Heart right ventricle (tissue), 16 donors: ENCODE data around the gene PHOSPHO1. TPM values are rescaled to one million over a fixed set of nuclear protein-coding genes. Genes with fewer than 3 reads are reported as not detected.
"Not testable (repeated sequence)": the region's sequence is repeated elsewhere in the genome, so short reads cannot be mapped to it uniquely, and the experiment has no call there.

Source experiments
- ATAC-seq, 8 donors: fragments of 200-7000 bp; cut with Tn5 transposase; one replicate each; pipeline ENCODE4 v1.9.1; 2020; ENCODE audit warnings: mild to moderate bottlenecking in 8 of 8, moderate library complexity in 8 of 8, moderate number of reproducible peaks in 1 of 8
- DNase-seq, 2 donors: peaks; one replicate each; pipeline ENCODE4 v3.0.0-alpha.2; 2020
- H3K27ac ChIP-seq, 10 donors: fragments of 200-600 bp; sonication (generic) in 2 of 10; one replicate each; pipeline versions ENCODE4 v1.5.0 to v1.8.0; 2020 to 2022; ENCODE audit warnings: mild to moderate bottlenecking in 3 of 10
- H3K27me3 ChIP-seq, 7 donors: fragments of 200-600 bp; one replicate each; pipeline ENCODE4 v1.8.0; 2021 to 2022; ENCODE audit warnings: mild to moderate bottlenecking in 2 of 7
- H3K36me3 ChIP-seq, 9 donors: fragments of 200-600 bp; sonication (generic) in 1 of 9; one replicate each; pipeline versions ENCODE4 v1.5.0 to v1.8.0; 2020 to 2022; ENCODE audit warnings: mild to moderate bottlenecking in 2 of 9
- H3K4me1 ChIP-seq, 9 donors: fragments of 200-600 bp; sonication (generic) in 1 of 9; one replicate each; pipeline versions ENCODE4 v1.5.0 to v1.8.0; 2020 to 2022; ENCODE audit warnings: mild to moderate bottlenecking in 4 of 9
- H3K4me3 ChIP-seq, 10 donors: fragments of 200-600 bp; sonication (generic) in 2 of 10; one replicate each; pipeline versions ENCODE4 v1.5.0 to v1.8.0; 2020 to 2022; ENCODE audit warnings: mild to moderate bottlenecking in 7 of 10, moderate library complexity in 2 of 10
- H3K9me3 ChIP-seq, 11 donors: fragments of 200-600 bp in 10 of 11; sonication (generic) in 2 of 11; one replicate each; pipeline versions ENCODE4 v1.5.0 to v1.8.0; 2013 to 2022; ENCODE audit warnings: mild to moderate bottlenecking in 2 of 11, control low read depth in 1 of 11, moderate library complexity in 1 of 11
- WGBS, 2 donors: extraction: QIAGEN DNeasy Blood & Tissue Kit; methylation state at CpG; one replicate each; pipeline ENCODE4 v1.1.7; 2013; ENCODE audit warnings: inconsistent platforms in 1 of 2; 5-methylcytosine and 5-hydroxymethylcytosine counted together
- intact Hi-C, 10 donors: fragments of 100-400 bp; cut with DNase I; formaldehyde crosslinking; loops; one replicate each; pipeline versions ENCODE4 v1.11.1 to v1.14.2; 2022
- polyA plus RNA-seq, 2 donors: library from polyadenylated mRNA; stranded (reverse); fragments of 200-250 nt; gene quantifications; one replicate each; pipeline ENCODE4 v1.2.3, GENCODE V29; 2013
- total RNA-seq, 10 donors: library from RNA; stranded (reverse); fragmentation: NEBNext Ultra II Directional in 3 of 10; extraction: Animal tissue kit (Norgen Biotek cat#: 25700) in 3 of 10; gene quantifications; one replicate each; pipeline versions ENCODE4 v1.2.1 to v1.2.4, GENCODE V29; 2021 to 2023
- TF ChIP-seq, protein P1 (sequence below), 9 donors: fragments of 200-600 bp; sonication (generic) in 2 of 9; IDR thresholded peaks; one replicate each; pipeline versions ENCODE4 v1.5.0 to v1.8.0; 2021 to 2022; ENCODE audit warnings: antibody characterized with exemption in 9 of 9, mild to moderate bottlenecking in 5 of 9, moderate library complexity in 1 of 9
- donor health status: Arrhythmogenic right ventricular cardiomyopathy.
- donor health status: ischemic (EF 13 %, LVEDD 7.1; RV severe dilation, severe dysfunction).
- donor health status: healthy with polysubstance abuse.
- donor health status: DM: no; HTN: yes; CAD: no.
- donor health status: DM: no; HTN: no; CAD: no.
- donor health status: ischemic (EF 25% LVEDD 6.9; RV normal size, moderate dysfunction).
- donor health status: ischemic (EF 25% LVEDD 5.7; RV mildly dilated, moderate dysfunction).
- donor health status: healthy.
- donor health status: DM: yes; HTN: yes; CAD: no.
- donor health status: Ischemic cardiomyopathy.
- donor health status: ischemic (EF 35%, LVEDD 5.7; RV mildly dilated, moderate dysfunction).
- donor health status: nonischemic (EF 11% LVEDD 7.7; RV severe dilation, severe dysfunction).
- donor health status: DM: yes; HTN: yes; CAD: no.
- donor health status: PGD.
- donor health status: ischemic (EF 29% LVEDD 5.4; RV normal size, mild dysfunction).
- donor health status: nonischemic (EF 23%, LVEDD 6.1; RV moderate dilation, normal function).

The PHOSPHO1 gene
- total and polyA plus RNA-seq, 12 donors = 0.14 to 1.9 (median 0.52) TPM

DNA sequence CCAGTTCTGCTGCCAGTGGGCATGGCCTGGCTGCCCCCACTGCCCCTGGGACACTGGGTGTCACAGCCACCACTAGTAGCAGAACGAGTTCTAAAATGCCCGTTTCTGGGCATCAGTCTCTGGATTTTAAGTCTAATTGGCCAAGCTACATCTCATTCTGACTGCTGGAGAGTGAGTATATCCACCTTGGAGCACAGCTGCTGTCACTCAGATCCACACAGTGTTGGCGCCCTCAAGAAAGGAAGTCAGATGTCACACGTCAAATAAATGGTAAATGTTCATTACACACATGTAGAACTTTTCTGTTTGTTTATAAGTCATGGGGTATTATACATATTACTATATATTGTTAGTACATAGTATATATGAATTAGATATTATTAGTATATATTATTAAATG is 39.7 kb downstream of the PHOSPHO1 start:
- TF ChIP-seq, protein P1, sequence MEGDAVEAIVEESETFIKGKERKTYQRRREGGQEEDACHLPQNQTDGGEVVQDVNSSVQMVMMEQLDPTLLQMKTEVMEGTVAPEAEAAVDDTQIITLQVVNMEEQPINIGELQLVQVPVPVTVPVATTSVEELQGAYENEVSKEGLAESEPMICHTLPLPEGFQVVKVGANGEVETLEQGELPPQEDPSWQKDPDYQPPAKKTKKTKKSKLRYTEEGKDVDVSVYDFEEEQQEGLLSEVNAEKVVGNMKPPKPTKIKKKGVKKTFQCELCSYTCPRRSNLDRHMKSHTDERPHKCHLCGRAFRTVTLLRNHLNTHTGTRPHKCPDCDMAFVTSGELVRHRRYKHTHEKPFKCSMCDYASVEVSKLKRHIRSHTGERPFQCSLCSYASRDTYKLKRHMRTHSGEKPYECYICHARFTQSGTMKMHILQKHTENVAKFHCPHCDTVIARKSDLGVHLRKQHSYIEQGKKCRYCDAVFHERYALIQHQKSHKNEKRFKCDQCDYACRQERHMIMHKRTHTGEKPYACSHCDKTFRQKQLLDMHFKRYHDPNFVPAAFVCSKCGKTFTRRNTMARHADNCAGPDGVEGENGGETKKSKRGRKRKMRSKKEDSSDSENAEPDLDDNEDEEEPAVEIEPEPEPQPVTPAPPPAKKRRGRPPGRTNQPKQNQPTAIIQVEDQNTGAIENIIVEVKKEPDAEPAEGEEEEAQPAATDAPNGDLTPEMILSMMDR (IDR thresholded peaks at IDR 0.05) = no peak
- H3K4me1 ChIP-seq = peaks cover 0 to 22% (median 10%) of the 10 kb centered on the region in 9 donors
- H3K9me3 ChIP-seq = peaks cover 0 to 2% (median 0%) of the 10 kb centered on the region in 11 donors
- H3K4me3 ChIP-seq = no peak overlapping the region
- no peaks in the 10 kb centered on the region for H3K36me3 ChIP-seq
- peak overlapping the region in 1 of 10 donors; percentile 97 for H3K27ac ChIP-seq
- 66 to 69% methylated on average over 4 of the region's 4 CpGs for WGBS, 2 donors
- intact Hi-C loops = loop anchor here in 4 of 10 donors (5.0 kb wide), 1 partner anchor 36 kb away; no protein-coding TSS in a partner anchor
- no peaks in the 10 kb centered on the region for H3K27me3 ChIP-seq
- DNase-seq (no peak), ATAC-seq (no peak)

- Histone ChIP-seq H3K27ac (no peak overlapping the region), H3K4me3 (no peak overlapping the region), H3K9me3 (peaks cover 0 to 15% (median 0%) of the 10 kb centered on the region in 11 donors), H3K27me3 (peaks cover 0 to 4% (median 0%) of the 10 kb centered on the region in 7 donors), H3K36me3 (no peaks in the 10 kb centered on the region), H3K4me1 (peaks cover 0 to 11% (median 3%) of the 10 kb centered on the region in 9 donors)
- DNase-seq (no peak), ATAC-seq (no peak)
- TF ChIP-seq, protein P1 (IDR thresholded peaks at IDR 0.05) = no peak
- WGBS, 2 donors = 93 to 98% methylated on average over 3 of the region's 3 CpGs
- intact Hi-C loops = loop anchor here in 2 of 10 donors (10.0 kb wide), 1 partner anchor 208 kb away; no protein-coding TSS in a partner anchor
Measured at GRCh38 chr17:49187301-49187700, 43.3 kb downstream of the PHOSPHO1 start.

- H3K4me1 ChIP-seq, ATAC-seq, H3K27ac ChIP-seq, DNase-seq, H3K36me3 ChIP-seq, H3K27me3 ChIP-seq, H3K4me3 ChIP-seq: not testable (repeated sequence)
- peaks cover 0 to 15% (median 0%) of the 10 kb centered on the region in 11 donors for H3K9me3 ChIP-seq
- intact Hi-C loops = loop anchor here in 2 of 10 donors (10.0 kb wide), 1 partner anchor 209 kb away; no protein-coding TSS in a partner anchor
- WGBS, 2 donors = 95 to 100% methylated on average over 1 of the region's 1 CpG
Measured at GRCh38 chr17:49185381-49185780, 45.2 kb downstream of the PHOSPHO1 start.

- DNase-seq, H3K36me3 ChIP-seq, ATAC-seq, H3K4me1 ChIP-seq, H3K27ac ChIP-seq, H3K27me3 ChIP-seq, H3K4me3 ChIP-seq: not testable (repeated sequence)
- intact Hi-C loops = loop anchor here in 7 of 10 donors (5.0 to 10.0 kb wide), 5 partner anchors 38 to 210 kb away; no protein-coding TSS in a partner anchor
- peaks cover 0 to 15% (median 0%) of the 10 kb centered on the region in 11 donors for H3K9me3 ChIP-seq
Measured at GRCh38 chr17:49184522-49184921, 46.1 kb downstream of the PHOSPHO1 start.

GRCh38 chr17:49183801-49184200 is 46.8 kb downstream of the PHOSPHO1 start:
- Histone ChIP-seq H3K27me3 (peaks cover 0 to 4% (median 0%) of the 10 kb centered on the region in 7 donors), H3K4me3 (no peak overlapping the region), H3K9me3 (peaks cover 0 to 15% (median 0%) of the 10 kb centered on the region in 11 donors), H3K36me3 (no peaks in the 10 kb centered on the region), H3K4me1 (peaks cover 0 to 4% (median 0%) of the 10 kb centered on the region in 9 donors), H3K27ac (no peak overlapping the region)
- no peak for DNase-seq
- no peak for ATAC-seq
- 81 to 89% methylated on average over 7 of the region's 7 CpGs for WGBS, 2 donors
- intact Hi-C loops = loop anchor here in 7 of 10 donors (5.0 to 10.0 kb wide), 5 partner anchors 38 to 211 kb away; no protein-coding TSS in a partner anchor
- TF ChIP-seq, protein P1 (IDR thresholded peaks at IDR 0.05) = no peak
